ENCODE measurements around the gene QSOX1.

The QSOX1 gene

GRCh38 chr1:180170546-180171151 is 16.0 kb downstream of the QSOX1 start:
- no peak for TF ChIP-seq YY1 (IDR thresholded peaks at IDR 0.05; ENCODE audit: insufficient read depth, insufficient read length)
- TF ChIP-seq SUZ12 (IDR thresholded peaks at IDR 0.05; ENCODE audit: extremely low read depth, insufficient read depth, insufficient read length), result no peak
- no peak for TF ChIP-seq ZNF274 (IDR thresholded peaks at IDR 0.05; ENCODE audit: low read depth, low read length)

DNA sequence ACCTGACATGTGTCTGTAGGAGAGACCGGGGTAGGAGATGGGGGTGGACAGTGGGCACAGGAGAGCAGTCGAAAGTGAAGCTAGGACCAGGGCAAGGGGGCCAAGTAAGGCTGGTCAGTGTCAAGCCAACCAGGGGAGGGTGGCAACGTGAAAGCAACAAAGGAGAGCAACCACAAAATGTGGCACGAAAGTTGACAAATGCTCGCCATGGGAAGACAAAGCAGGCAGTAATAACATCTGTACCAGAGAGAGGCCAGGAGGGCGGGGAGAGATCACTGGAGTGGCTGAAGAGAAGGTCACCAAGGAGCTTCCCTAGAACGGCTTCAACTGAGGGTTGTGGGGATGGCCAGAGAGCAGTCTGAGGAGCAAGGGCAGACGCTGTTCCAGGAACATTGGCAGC is 17.0 kb downstream of the QSOX1 start:
- Histone ChIP-seq H3K36me3 (ENCODE audit: insufficient read depth, insufficient read length, low read length) (peaks cover 6% of the 10 kb centered on the region), H3K27me3 (ENCODE audit: insufficient read depth, insufficient read length) (no peaks in the 10 kb centered on the region), H3K9me3 (ENCODE audit: insufficient read depth, low read length) (no peaks in the 10 kb centered on the region), H3K9ac (ENCODE audit: insufficient read length, low read depth) (no peak overlapping the region), H3K4me3 (ENCODE audit: insufficient read length, low read depth) (no peak overlapping the region), H3K4me1 (ENCODE audit: insufficient read depth, insufficient read length) (peaks cover 16% of the 10 kb centered on the region)
- no peak for DNase-seq (ENCODE audit: low read depth, low spot score)
- TF ChIP-seq YY1 (IDR thresholded peaks at IDR 0.05; ENCODE audit: insufficient read depth, insufficient read length) (no peak), SUZ12 (IDR thresholded peaks at IDR 0.05; ENCODE audit: extremely low read depth, insufficient read depth, insufficient read length) (no peak), ZNF274 (IDR thresholded peaks at IDR 0.05; ENCODE audit: low read depth, low read length) (no peak)

More at GRCh38 chr1:180170546-180171151, 16.0 kb downstream of the QSOX1 start:
- DNase-seq (ENCODE audit: low read depth, low spot score), result no peak
- Histone ChIP-seq H3K36me3 (ENCODE audit: insufficient read depth, insufficient read length, low read length) (peaks cover 3% of the 10 kb centered on the region), H3K9ac (ENCODE audit: insufficient read length, low read depth) (no peak overlapping the region), H3K9me3 (ENCODE audit: insufficient read depth, low read length) (no peaks in the 10 kb centered on the region), H3K4me1 (ENCODE audit: insufficient read depth, insufficient read length) (peaks cover 19% of the 10 kb centered on the region), H3K27me3 (ENCODE audit: insufficient read depth, insufficient read length) (no peaks in the 10 kb centered on the region), H3K4me3 (ENCODE audit: insufficient read length, low read depth) (no peak overlapping the region)

GRCh38 chr1:180173451-180173850 is 18.8 kb downstream of the QSOX1 start:
- Histone ChIP-seq H3K4me1 (ENCODE audit: insufficient read depth, insufficient read length) (peaks cover 4% of the 10 kb centered on the region), H3K9ac (ENCODE audit: insufficient read length, low read depth) (no peak overlapping the region), H3K9me3 (ENCODE audit: insufficient read depth, low read length) (no peaks in the 10 kb centered on the region), H3K36me3 (ENCODE audit: insufficient read depth, insufficient read length, low read length) (peaks cover 2% of the 10 kb centered on the region), H3K27me3 (ENCODE audit: insufficient read depth, insufficient read length) (no peaks in the 10 kb centered on the region), H3K4me3 (ENCODE audit: insufficient read length, low read depth) (no peak overlapping the region)
- TF ChIP-seq ZNF274 (IDR thresholded peaks at IDR 0.05; ENCODE audit: low read depth, low read length), result no peak
- no peak for TF ChIP-seq YY1 (IDR thresholded peaks at IDR 0.05; ENCODE audit: insufficient read depth, insufficient read length)
- no peak for TF ChIP-seq SUZ12 (IDR thresholded peaks at IDR 0.05; ENCODE audit: extremely low read depth, insufficient read depth, insufficient read length)
- no peak for DNase-seq (ENCODE audit: low read depth, low spot score)

DNA sequence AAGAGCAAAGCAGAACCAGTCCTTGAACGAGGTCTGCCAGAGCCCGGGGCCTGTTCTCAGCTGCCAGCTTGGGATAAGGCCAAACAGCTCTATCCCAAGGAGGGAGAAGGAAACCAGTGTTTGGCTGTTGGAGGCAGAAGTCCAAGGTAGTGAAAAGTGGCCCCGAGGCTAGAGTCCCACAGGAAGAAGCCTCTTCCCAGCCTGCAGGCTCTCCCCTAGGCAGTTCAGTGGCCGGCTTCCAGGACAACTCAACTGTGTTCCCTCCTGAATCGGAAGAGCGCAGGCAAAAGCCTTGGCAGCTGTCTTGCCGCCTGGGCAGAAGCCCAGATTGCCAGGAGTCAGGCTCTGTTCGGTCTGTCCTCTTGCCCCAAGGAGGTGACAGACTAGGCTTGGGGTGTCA is 19.3 kb downstream of the QSOX1 start:
- Histone ChIP-seq H3K36me3 (ENCODE audit: insufficient read depth, insufficient read length, low read length) (peaks cover 2% of the 10 kb centered on the region), H3K9ac (ENCODE audit: insufficient read length, low read depth) (no peak overlapping the region), H3K4me1 (ENCODE audit: insufficient read depth, insufficient read length) (peaks cover 4% of the 10 kb centered on the region), H3K27me3 (ENCODE audit: insufficient read depth, insufficient read length) (no peaks in the 10 kb centered on the region), H3K4me3 (ENCODE audit: insufficient read length, low read depth) (no peak overlapping the region), H3K9me3 (ENCODE audit: insufficient read depth, low read length) (no peaks in the 10 kb centered on the region)
- no peak for DNase-seq (ENCODE audit: low read depth, low spot score)
- TF ChIP-seq SUZ12 (IDR thresholded peaks at IDR 0.05; ENCODE audit: extremely low read depth, insufficient read depth, insufficient read length) (no peak), YY1 (IDR thresholded peaks at IDR 0.05; ENCODE audit: insufficient read depth, insufficient read length) (no peak), ZNF274 (IDR thresholded peaks at IDR 0.05; ENCODE audit: low read depth, low read length) (no peak)

DNA sequence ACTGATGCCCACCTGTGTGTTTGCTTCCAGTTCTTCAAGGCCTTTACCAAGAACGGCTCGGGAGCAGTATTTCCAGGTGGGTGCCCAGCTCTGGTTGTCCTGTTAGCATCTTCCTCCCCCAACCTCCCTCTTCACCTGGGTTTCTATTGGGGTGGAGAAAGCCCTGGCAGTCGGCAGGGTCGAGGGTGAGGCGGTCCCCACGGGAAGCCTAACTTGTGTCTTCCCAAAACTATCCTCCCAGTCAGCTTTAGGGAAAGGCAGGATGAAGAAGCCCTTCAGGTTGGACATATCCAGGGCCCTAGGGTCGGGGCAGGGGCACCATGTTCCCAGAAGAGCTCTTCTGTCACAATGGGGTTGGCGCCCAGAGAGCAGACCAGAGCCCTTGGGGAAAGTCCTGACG is 20.6 kb downstream of the QSOX1 start:
- TF ChIP-seq SUZ12 (IDR thresholded peaks at IDR 0.05; ENCODE audit: extremely low read depth, insufficient read depth, insufficient read length), result no peak
- TF ChIP-seq YY1 (IDR thresholded peaks at IDR 0.05; ENCODE audit: insufficient read depth, insufficient read length), result no peak
- no peak for TF ChIP-seq ZNF274 (IDR thresholded peaks at IDR 0.05; ENCODE audit: low read depth, low read length)
- no peaks in the 10 kb centered on the region for H3K27me3 ChIP-seq (ENCODE audit: insufficient read depth, insufficient read length)
- H3K36me3 ChIP-seq (ENCODE audit: insufficient read depth, insufficient read length, low read length), result peaks cover 9% of the 10 kb centered on the region
- H3K4me1 ChIP-seq (ENCODE audit: insufficient read depth, insufficient read length), result peaks cover 2% of the 10 kb centered on the region
- H3K4me3 ChIP-seq (ENCODE audit: insufficient read length, low read depth), result no peak overlapping the region
- H3K9me3 ChIP-seq (ENCODE audit: insufficient read depth, low read length), result no peaks in the 10 kb centered on the region
- DNase-seq (ENCODE audit: low read depth, low spot score), result no peak
- H3K9ac ChIP-seq (ENCODE audit: insufficient read length, low read depth), result no peak overlapping the region

DNA sequence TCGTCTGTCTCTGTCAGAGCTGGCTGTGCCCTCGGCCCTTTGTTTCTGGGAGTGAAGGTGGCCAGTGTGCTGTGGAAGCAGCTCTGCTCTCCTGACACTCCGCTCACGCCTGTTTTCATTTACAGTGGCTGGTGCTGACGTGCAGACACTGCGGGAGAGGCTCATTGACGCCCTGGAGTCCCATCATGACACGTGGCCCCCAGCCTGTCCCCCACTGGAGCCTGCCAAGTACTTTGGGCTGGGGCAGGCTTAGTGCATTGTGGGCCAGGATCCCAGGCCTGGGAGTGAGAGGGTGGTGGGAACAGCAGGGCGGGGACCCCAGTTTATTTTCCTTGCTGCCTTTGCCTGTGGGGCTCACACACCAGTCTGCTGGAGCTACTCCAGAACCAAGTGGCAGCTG is 21.1 kb downstream of the QSOX1 start:
- Histone ChIP-seq H3K4me1 (ENCODE audit: insufficient read depth, insufficient read length) (peaks cover 2% of the 10 kb centered on the region), H3K9me3 (ENCODE audit: insufficient read depth, low read length) (no peaks in the 10 kb centered on the region), H3K36me3 (ENCODE audit: insufficient read depth, insufficient read length, low read length) (peaks cover 9% of the 10 kb centered on the region), H3K4me3 (ENCODE audit: insufficient read length, low read depth) (no peak overlapping the region), H3K9ac (ENCODE audit: insufficient read length, low read depth) (no peak overlapping the region), H3K27me3 (ENCODE audit: insufficient read depth, insufficient read length) (no peaks in the 10 kb centered on the region)
- no peak for TF ChIP-seq YY1 (IDR thresholded peaks at IDR 0.05; ENCODE audit: insufficient read depth, insufficient read length)
- TF ChIP-seq ZNF274 (IDR thresholded peaks at IDR 0.05; ENCODE audit: low read depth, low read length), result no peak
- TF ChIP-seq SUZ12 (IDR thresholded peaks at IDR 0.05; ENCODE audit: extremely low read depth, insufficient read depth, insufficient read length), result no peak
- DNase-seq (ENCODE audit: low read depth, low spot score), result no peak

DNA sequence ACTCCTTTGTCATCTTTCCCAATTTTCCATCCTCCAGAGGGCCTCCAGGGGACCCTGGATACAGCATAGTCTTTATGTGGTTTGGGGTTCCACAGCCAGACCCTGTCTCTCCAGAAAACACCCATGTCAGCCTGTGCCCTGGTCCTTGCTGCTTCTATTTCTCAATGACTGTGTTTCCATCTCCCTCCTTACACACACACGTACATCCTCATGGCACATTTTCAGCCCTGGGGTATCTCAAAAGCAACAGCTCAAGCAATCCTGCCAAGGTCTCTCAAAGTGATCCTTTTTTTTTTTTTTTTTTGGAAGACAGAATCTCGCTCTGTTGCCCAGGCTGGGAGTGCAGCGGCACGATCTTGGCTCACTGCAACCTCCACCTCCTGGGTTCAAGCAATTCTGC is 22.3 kb downstream of the QSOX1 start:
- no peak overlapping the region for H3K4me3 ChIP-seq (ENCODE audit: insufficient read length, low read depth)
- no peaks in the 10 kb centered on the region for H3K9me3 ChIP-seq (ENCODE audit: insufficient read depth, low read length)
- no peak overlapping the region for H3K9ac ChIP-seq (ENCODE audit: insufficient read length, low read depth)
- H3K27me3 ChIP-seq (ENCODE audit: insufficient read depth, insufficient read length), result no peaks in the 10 kb centered on the region
- H3K36me3 ChIP-seq (ENCODE audit: insufficient read depth, insufficient read length, low read length), result peaks cover 11% of the 10 kb centered on the region
- H3K4me1 ChIP-seq (ENCODE audit: insufficient read depth, insufficient read length), result peaks cover 2% of the 10 kb centered on the region
- TF ChIP-seq SUZ12 (IDR thresholded peaks at IDR 0.05; ENCODE audit: extremely low read depth, insufficient read depth, insufficient read length) (no peak), YY1 (IDR thresholded peaks at IDR 0.05; ENCODE audit: insufficient read depth, insufficient read length) (no peak), ZNF274 (IDR thresholded peaks at IDR 0.05; ENCODE audit: low read depth, low read length) (no peak)
- DNase-seq (ENCODE audit: low read depth, low spot score), result no peak
